DND-41 (cell line): ENCODE results near the gene IL13RA1.

ENCODE experiments used
- EZH2 ChIP-seq: IDR thresholded peaks from 3 replicates; pipeline ENCODE4 v1.6.1; 2012; ENCODE audit warnings: borderline replicate concordance, low read depth, mild to moderate bottlenecking, moderate library complexity, low read length, inconsistent platforms; ENCODE audit not compliant: severe bottlenecking
- TF ChIP-seq, protein P1 (sequence below): IDR thresholded peaks from 2 replicates; pipeline ENCODE4 v1.5.1; 2012; ENCODE audit warnings: borderline replicate concordance, low read length, moderate library complexity, mild to moderate bottlenecking; ENCODE audit not compliant: poor library complexity, severe bottlenecking; ENCODE audit errors: extremely low read depth

DNA sequence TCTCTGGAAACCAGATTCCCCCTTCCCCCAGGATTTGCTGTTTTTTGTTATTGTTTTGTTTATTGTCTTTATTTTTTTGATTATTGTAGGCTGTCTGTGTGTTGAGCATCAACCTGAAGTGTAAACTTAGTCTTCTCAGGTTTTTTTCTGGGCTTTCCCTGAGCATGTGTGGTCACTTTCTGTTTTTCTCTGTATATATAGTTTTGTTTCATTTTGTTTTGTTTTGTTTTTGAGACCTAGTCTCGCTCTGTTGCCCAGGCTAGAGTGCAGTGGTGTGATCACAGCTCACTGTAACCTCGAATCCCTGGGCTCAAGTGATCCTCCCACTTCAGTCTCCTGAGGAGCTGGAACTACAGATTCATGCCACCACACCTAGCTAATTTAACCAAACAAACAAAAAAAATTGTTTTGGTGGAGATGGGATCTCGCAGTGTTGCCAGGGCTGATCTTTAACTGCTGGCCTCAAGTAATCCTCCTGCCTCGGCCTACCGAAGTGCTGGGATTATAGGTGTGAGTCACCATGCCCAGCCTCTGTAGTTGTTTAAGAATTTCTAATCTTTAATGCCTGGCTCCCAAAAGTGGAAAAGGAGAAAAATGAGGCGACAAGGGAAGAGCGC lies 9.1 kb downstream of the IL13RA1 start:
- no peak for TF ChIP-seq EZH2
- TF ChIP-seq, protein P1, sequence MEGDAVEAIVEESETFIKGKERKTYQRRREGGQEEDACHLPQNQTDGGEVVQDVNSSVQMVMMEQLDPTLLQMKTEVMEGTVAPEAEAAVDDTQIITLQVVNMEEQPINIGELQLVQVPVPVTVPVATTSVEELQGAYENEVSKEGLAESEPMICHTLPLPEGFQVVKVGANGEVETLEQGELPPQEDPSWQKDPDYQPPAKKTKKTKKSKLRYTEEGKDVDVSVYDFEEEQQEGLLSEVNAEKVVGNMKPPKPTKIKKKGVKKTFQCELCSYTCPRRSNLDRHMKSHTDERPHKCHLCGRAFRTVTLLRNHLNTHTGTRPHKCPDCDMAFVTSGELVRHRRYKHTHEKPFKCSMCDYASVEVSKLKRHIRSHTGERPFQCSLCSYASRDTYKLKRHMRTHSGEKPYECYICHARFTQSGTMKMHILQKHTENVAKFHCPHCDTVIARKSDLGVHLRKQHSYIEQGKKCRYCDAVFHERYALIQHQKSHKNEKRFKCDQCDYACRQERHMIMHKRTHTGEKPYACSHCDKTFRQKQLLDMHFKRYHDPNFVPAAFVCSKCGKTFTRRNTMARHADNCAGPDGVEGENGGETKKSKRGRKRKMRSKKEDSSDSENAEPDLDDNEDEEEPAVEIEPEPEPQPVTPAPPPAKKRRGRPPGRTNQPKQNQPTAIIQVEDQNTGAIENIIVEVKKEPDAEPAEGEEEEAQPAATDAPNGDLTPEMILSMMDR, result no peak
